Measurements from ENCODE around the gene KRTAP6-1.

Gene KRTAP6-1

DNA sequence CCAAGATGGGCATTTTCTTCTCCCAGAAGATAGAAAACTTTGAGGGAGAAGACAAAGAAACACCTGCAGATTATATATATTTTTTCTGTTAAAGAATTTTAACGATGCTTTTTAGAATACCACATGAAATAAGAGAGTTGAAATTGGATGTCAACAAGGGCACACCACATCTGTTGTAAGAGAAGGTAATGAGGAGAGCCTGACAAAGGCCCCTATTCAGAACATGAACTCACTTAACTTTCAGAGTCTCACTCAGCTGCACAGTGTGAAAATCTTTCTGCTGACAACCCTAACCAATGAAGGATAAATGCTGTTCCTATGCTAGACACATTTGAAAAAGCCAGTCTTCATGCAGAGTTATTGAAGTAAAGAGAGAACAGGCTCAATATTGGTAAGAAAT lies 30.9 kb downstream of the KRTAP6-1 start:
- H3K9me3 ChIP-seq (ENCODE audit: severe bottlenecking) = no peaks in the 10 kb centered on the region
- no peak for DNase-seq (ENCODE audit: low spot score)
- TF ChIP-seq, protein P1, sequence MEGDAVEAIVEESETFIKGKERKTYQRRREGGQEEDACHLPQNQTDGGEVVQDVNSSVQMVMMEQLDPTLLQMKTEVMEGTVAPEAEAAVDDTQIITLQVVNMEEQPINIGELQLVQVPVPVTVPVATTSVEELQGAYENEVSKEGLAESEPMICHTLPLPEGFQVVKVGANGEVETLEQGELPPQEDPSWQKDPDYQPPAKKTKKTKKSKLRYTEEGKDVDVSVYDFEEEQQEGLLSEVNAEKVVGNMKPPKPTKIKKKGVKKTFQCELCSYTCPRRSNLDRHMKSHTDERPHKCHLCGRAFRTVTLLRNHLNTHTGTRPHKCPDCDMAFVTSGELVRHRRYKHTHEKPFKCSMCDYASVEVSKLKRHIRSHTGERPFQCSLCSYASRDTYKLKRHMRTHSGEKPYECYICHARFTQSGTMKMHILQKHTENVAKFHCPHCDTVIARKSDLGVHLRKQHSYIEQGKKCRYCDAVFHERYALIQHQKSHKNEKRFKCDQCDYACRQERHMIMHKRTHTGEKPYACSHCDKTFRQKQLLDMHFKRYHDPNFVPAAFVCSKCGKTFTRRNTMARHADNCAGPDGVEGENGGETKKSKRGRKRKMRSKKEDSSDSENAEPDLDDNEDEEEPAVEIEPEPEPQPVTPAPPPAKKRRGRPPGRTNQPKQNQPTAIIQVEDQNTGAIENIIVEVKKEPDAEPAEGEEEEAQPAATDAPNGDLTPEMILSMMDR (IDR thresholded peaks at IDR 0.05; ENCODE audit: poor library complexity, severe bottlenecking) = no peak
- no peaks in the 10 kb centered on the region for H3K36me3 ChIP-seq (ENCODE audit: low read depth)
- ATAC-seq (ENCODE audit: low read depth) = no peak
- no peak overlapping the region for H3K4me3 ChIP-seq (ENCODE audit: severe bottlenecking)
- H3K27me3 ChIP-seq (ENCODE audit: insufficient read depth, poor library complexity, severe bottlenecking) = peaks cover 18% of the 10 kb centered on the region
- H3K4me1 ChIP-seq (ENCODE audit: insufficient read depth, poor library complexity, severe bottlenecking) = no peaks in the 10 kb centered on the region
- H3K27ac ChIP-seq (ENCODE audit: poor library complexity, severe bottlenecking) = no peak overlapping the region

DNA sequence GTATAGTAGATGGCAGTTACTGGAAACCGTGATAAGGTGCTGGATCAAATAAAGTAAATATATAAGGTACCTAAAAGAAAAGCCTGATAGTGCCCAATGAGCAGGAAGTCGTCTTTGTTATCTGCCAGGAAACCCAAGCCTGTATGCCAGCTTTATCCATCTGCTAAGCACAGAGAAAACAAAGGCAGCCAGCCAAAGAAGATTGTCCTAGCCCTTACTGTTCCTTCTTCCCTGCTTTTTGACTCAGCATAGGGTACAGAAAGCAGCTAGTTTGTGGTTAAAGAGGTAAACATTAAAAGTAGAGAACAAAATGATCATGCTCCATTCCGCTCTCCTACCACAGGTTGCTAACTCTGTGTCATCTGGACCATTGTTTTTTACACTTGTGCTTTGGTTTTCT lies 33.6 kb downstream of the KRTAP6-1 start:
- Histone ChIP-seq H3K27me3 (ENCODE audit: insufficient read depth, poor library complexity, severe bottlenecking) (peaks cover 14% of the 10 kb centered on the region), H3K4me1 (ENCODE audit: insufficient read depth, poor library complexity, severe bottlenecking) (no peaks in the 10 kb centered on the region), H3K27ac (ENCODE audit: poor library complexity, severe bottlenecking) (no peak overlapping the region), H3K36me3 (ENCODE audit: low read depth) (no peaks in the 10 kb centered on the region), H3K4me3 (ENCODE audit: severe bottlenecking) (no peak overlapping the region), H3K9me3 (ENCODE audit: severe bottlenecking) (no peaks in the 10 kb centered on the region)
- DNase-seq (ENCODE audit: low spot score) (no peak), ATAC-seq (ENCODE audit: low read depth) (no peak)
- TF ChIP-seq, protein P1 (IDR thresholded peaks at IDR 0.05; ENCODE audit: poor library complexity, severe bottlenecking) = no peak

DNA sequence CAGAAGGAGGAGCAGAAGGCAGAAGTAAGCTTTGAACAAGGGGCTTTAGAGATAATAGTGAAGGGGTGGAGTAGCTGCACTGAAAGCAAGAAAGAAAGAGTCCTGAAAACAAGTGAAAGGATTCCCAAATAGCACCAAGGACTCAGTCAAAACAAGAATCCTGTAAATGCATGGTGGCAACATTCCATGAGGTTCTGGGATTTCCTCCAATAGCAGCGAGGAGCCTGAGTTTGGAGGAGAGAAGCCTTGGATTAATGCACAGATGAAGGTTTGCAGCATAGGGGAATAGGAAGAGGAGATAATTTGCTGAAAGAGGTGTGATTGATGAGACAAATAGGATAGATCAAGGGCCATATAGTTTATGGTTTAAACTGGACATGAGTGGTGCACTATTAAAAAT lies 34.4 kb downstream of the KRTAP6-1 start:
- H3K36me3 ChIP-seq (ENCODE audit: low read depth) = no peaks in the 10 kb centered on the region
- ATAC-seq (ENCODE audit: low read depth) = no peak

DNA sequence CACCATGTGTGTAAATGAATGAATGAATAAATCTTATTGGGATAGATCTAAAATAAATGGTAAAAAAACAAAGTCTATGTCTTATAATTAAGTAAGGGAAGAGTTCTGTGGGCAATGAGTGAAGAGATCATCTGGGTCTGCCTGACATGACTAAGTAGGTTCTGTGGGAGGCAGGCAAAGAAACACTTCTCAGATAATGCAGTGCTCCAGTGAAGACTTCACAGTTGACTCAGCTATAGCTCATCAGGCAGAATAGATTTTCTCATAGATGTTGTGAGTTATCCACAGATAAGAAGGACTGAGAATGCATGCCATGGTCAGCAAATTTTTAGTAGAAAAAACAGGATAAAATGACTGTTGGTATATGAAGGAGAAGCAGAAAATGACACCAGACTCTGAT lies 36.0 kb downstream of the KRTAP6-1 start:
- no peak overlapping the region for H3K27ac ChIP-seq (ENCODE audit: poor library complexity, severe bottlenecking)
- DNase-seq (ENCODE audit: low spot score) (no peak), ATAC-seq (ENCODE audit: low read depth) (no peak)
- H3K4me1 ChIP-seq (ENCODE audit: insufficient read depth, poor library complexity, severe bottlenecking) = no peaks in the 10 kb centered on the region
- no peak overlapping the region for H3K4me3 ChIP-seq (ENCODE audit: severe bottlenecking)
- no peaks in the 10 kb centered on the region for H3K36me3 ChIP-seq (ENCODE audit: low read depth)
- TF ChIP-seq, protein P1 (IDR thresholded peaks at IDR 0.05; ENCODE audit: poor library complexity, severe bottlenecking) = no peak
- peaks cover 14% of the 10 kb centered on the region for H3K27me3 ChIP-seq (ENCODE audit: insufficient read depth, poor library complexity, severe bottlenecking)
- no peaks in the 10 kb centered on the region for H3K9me3 ChIP-seq (ENCODE audit: severe bottlenecking)

More for the DNA sequence above, 34.4 kb downstream of the KRTAP6-1 start:
- no peak overlapping the region for H3K27ac ChIP-seq (ENCODE audit: poor library complexity, severe bottlenecking)
- TF ChIP-seq, protein P1 (IDR thresholded peaks at IDR 0.05; ENCODE audit: poor library complexity, severe bottlenecking) = no peak
- no peaks in the 10 kb centered on the region for H3K9me3 ChIP-seq (ENCODE audit: severe bottlenecking)
- no peak for DNase-seq (ENCODE audit: low spot score)
- no peaks in the 10 kb centered on the region for H3K4me1 ChIP-seq (ENCODE audit: insufficient read depth, poor library complexity, severe bottlenecking)
- H3K4me3 ChIP-seq (ENCODE audit: severe bottlenecking) = no peak overlapping the region
- peaks cover 14% of the 10 kb centered on the region for H3K27me3 ChIP-seq (ENCODE audit: insufficient read depth, poor library complexity, severe bottlenecking)

DNA sequence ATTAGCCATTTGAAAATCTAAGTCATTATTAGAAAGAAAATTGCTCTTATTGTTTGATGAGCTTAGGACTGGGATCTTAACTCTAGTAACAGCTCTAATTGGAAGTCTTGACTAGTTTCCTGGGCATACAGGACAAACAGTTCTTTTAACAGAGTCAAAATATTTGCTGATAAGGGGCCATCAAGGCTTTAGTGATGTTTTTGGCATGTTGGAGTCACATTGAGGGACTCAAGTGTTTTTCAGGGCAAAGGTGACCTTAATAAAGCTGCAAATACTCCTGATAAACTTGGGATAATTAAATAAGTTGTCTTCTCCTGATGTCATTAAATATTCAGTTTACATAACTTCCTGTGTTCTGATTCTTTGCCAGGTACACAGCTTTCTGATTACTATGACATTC lies 46.1 kb downstream of the KRTAP6-1 start:
- Histone ChIP-seq H3K27me3 (ENCODE audit: insufficient read depth, poor library complexity, severe bottlenecking) (no peaks in the 10 kb centered on the region), H3K4me1 (ENCODE audit: insufficient read depth, poor library complexity, severe bottlenecking) (no peaks in the 10 kb centered on the region), H3K4me3 (ENCODE audit: severe bottlenecking) (no peak overlapping the region), H3K36me3 (ENCODE audit: low read depth) (no peaks in the 10 kb centered on the region), H3K9me3 (ENCODE audit: severe bottlenecking) (no peaks in the 10 kb centered on the region), H3K27ac (ENCODE audit: poor library complexity, severe bottlenecking) (no peak overlapping the region)
- DNase-seq (ENCODE audit: low spot score) = no peak
- TF ChIP-seq, protein P1 (IDR thresholded peaks at IDR 0.05; ENCODE audit: poor library complexity, severe bottlenecking) = no peak
- ATAC-seq (ENCODE audit: low read depth) = no peak

Measured in RWPE2 (cell line).